GM12878 (cell line): ENCODE measurements around the gene PARP16. TPM values are rescaled to one million over a fixed set of nuclear protein-coding genes. Genes with fewer than 3 reads are reported as not detected.

Experiments
- ATAC-seq: fragments of 200-7000 bp; cut with Tn5 transposase; 3 replicates; pipeline ENCODE4 v1.9.1; 2020; ENCODE audit warnings: mild to moderate bottlenecking, moderate library complexity
- BruUV-seq: library from RNA; stranded (reverse); fragments of 400-500 nt; replicated peaks from 2 replicates; lab custom pipeline; 2021; lab: Mats Ljungman, UMichigan
- CTCF ChIA-PET: fragments of 300-600 bp; sonication (Branson Sonifier 250); formaldehyde crosslinking; extraction: SDS; loops from one replicate; lab custom pipeline; 2021; ENCODE audit warnings: inconsistent platforms; lab: Yijun Ruan, JAX
- POLR2A ChIA-PET: fragments of 350-600 bp; formaldehyde crosslinking; extraction: SDS; loops from one replicate; lab custom pipeline; 2021; ENCODE audit warnings: inconsistent platforms; lab: Charles Lee
- RAD21 ChIA-PET: fragments of 300-600 bp; sonication (Branson Sonifier 250); formaldehyde crosslinking; loops from one replicate; lab custom pipeline; 2023; ENCODE audit warnings: antibody characterized with exemption; ENCODE audit not compliant: unreplicated experiment; lab: Charles Lee
- SMC1A ChIA-PET: fragments of 300-600 bp; sonication (Branson Sonifier 250); formaldehyde crosslinking; loops from one replicate; lab custom pipeline; 2023; ENCODE audit not compliant: unreplicated experiment, uncharacterized antibody; lab: Charles Lee
- DNase-seq: peaks from one replicate; pipeline ENCODE4 v3.0.0-alpha.2; 2011; ENCODE audit warnings: low read depth, low spot score
- FAIRE-seq: peaks from 3 replicates; lab custom pipeline; 2011; peaks lifted over from hg19 to GRCh38; lab: Jason Lieb, UNC
- H2AFZ ChIP-seq: 2 replicates; pipeline ENCODE4 v1.6.0; 2011; ENCODE audit warnings: low read depth, low read length, control low read depth; ENCODE audit not compliant: control insufficient read depth
- H3K27ac ChIP-seq: 2 replicates; pipeline ENCODE4 v1.5.1; 2011; ENCODE audit warnings: control low read depth; ENCODE audit not compliant: control insufficient read depth, insufficient read depth
- H3K27me3 ChIP-seq, 2 experiments: replicated peaks in 1 of 2; 2 replicates each; pipeline versions ENCODE4 v1.6.0 to v1.6.1; 2011; ENCODE audit warnings: low read length in 1 of 2; ENCODE audit not compliant: control insufficient read depth in 2 of 2, insufficient read depth in 2 of 2
- H3K36me3 ChIP-seq, 2 experiments: 2 replicates each; pipeline ENCODE4 v1.5.1; 2011; ENCODE audit warnings: low read length in 1 of 2; ENCODE audit not compliant: control insufficient read depth in 2 of 2, insufficient read depth in 2 of 2
- H3K4me1 ChIP-seq: 2 replicates; pipeline ENCODE4 v1.6.1; 2011; ENCODE audit warnings: mild to moderate bottlenecking, low read length, moderate library complexity, mixed read lengths; ENCODE audit not compliant: control insufficient read depth, insufficient read depth
- H3K4me2 ChIP-seq: 2 replicates; pipeline ENCODE4 v1.6.0; 2011; ENCODE audit warnings: control low read depth; ENCODE audit not compliant: control insufficient read depth, insufficient read depth
- H3K4me3 ChIP-seq: fragments of 200-600 bp; sonication (generic); 2 replicates; pipeline ENCODE4 v1.5.1; 2016
- H3K79me2 ChIP-seq: 2 replicates; pipeline ENCODE4 v1.6.0; 2011; ENCODE audit warnings: low read length; ENCODE audit not compliant: control insufficient read depth, insufficient read depth
- H3K9ac ChIP-seq: 2 replicates; pipeline ENCODE4 v1.8.0; 2011; ENCODE audit warnings: low read length, control low read depth, mixed read lengths; ENCODE audit not compliant: control insufficient read depth, insufficient read depth
- H3K9me3 ChIP-seq: replicated peaks from 3 replicates; pipeline ENCODE4 v1.5.1; 2011; ENCODE audit warnings: mild to moderate bottlenecking, low read length; ENCODE audit not compliant: control insufficient read depth, insufficient read depth
- H4K20me1 ChIP-seq: 2 replicates; pipeline ENCODE4 v1.6.0; 2011; ENCODE audit not compliant: control insufficient read depth, insufficient read depth
- HDAC2 ChIP-seq: fragments of 200-600 bp; sonication (generic); IDR thresholded peaks from 2 replicates; pipeline ENCODE4 v1.6.1; 2017
- HSF1 ChIP-seq: fragments of 150-350 bp; IDR thresholded peaks from 2 replicates; pipeline ENCODE4 v1.6.1; 2014; ENCODE audit warnings: mild to moderate bottlenecking, low read depth, low read length
- ZNF384 ChIP-seq: IDR thresholded peaks from 2 replicates; pipeline ENCODE4 v1.6.1; 2012; ENCODE audit warnings: low read depth, mild to moderate bottlenecking, low read length, improper control_type of control experiment, borderline replicate concordance
- WGBS: methylation state at CpG from one replicate; pipeline ENCODE4 v1.1.6; 2016; ENCODE audit warnings: low lambda C conversion rate; ENCODE audit not compliant: insufficient replicate concordance, insufficient coverage; ENCODE audit errors: missing lambda C conversion rate; 5-methylcytosine and 5-hydroxymethylcytosine counted together
- in situ Hi-C: fragments of 300-500 bp; cut with MboI; formaldehyde crosslinking; loops from 9 replicates; pipeline ENCODE4 v1.14.3; 2018; ENCODE audit warnings: mixed read lengths
- intact Hi-C: fragments of 100-400 bp; cut with micrococcal nuclease; formaldehyde crosslinking; loops from one replicate; pipeline ENCODE4 v1.14.2; 2022; ENCODE audit not compliant: unreplicated experiment
- polyA plus RNA-seq, 11 experiments: library from polyadenylated mRNA; depleted of rRNA in 4 of 11; unstranded in 6 of 11; stranded (reverse) in 5 of 11; fragments of >200 nt; fragmentation: Nextera tagmentation in 4 of 11; fragmentation: Illumina TruSeq in 1 of 11; extraction: Ambion mirVana in 4 of 11; extraction: Trizol in 1 of 11; gene quantifications; 1 replicate in 1 of 11; 2 replicates in 10 of 11; pipeline versions ENCODE4 v1.2.1 to v1.2.3, GENCODE V29; 2011 to 2016; ENCODE audit warnings: inconsistent platforms in 2 of 11, missing spikeins in 2 of 11, low read depth in 1 of 11
- total RNA-seq, 4 experiments: library from RNA; depleted of rRNA in 3 of 4; stranded (reverse); fragments of >200 nt in 3 of 4; fragmentation: Illumina TruSeq in 1 of 4; extraction: Trizol in 1 of 4; gene quantifications; 2 replicates each; pipeline versions ENCODE4 v1.2.1 to v1.2.3, GENCODE V29; 2013 to 2021

The PARP16 gene
- total and polyA plus RNA-seq, 10 of the 15 experiments (the other 5 are each of a cell fraction or from before 2014, with no cell fraction given), result 4.9 to 15.7 (median 9.9) TPM

GRCh38 chr15:65328506-65329287 is 42.0 kb upstream of the PARP16 start:
- intact Hi-C loops (no loop called here), in situ Hi-C loops (no loop called here)
- no peak for FAIRE-seq
- ChIA-PET CTCF (interaction anchor here (1.4 kb wide), 1 partner anchor 56 kb away, joined by 5 read pairs; no protein-coding TSS in a partner anchor), SMC1A (no interaction called here), RAD21 (no interaction called here), POLR2A (no interaction called here)
- Histone ChIP-seq H3K9me3 (no peaks in the 10 kb centered on the region), H3K27me3 (no peaks in the 10 kb centered on the region; a peak in 1 of 4 replicates), H3K4me2 (no peak overlapping the region), H2AFZ (no peak overlapping the region), H3K36me3 (no peaks in the 10 kb centered on the region), H3K27ac (no peak overlapping the region), H3K4me1 (no peaks in the 10 kb centered on the region), H4K20me1 (no peaks in the 10 kb centered on the region), H3K79me2 (no peaks in the 10 kb centered on the region), H3K4me3 (no peak overlapping the region), H3K9ac (no peak overlapping the region)
- no peak for ATAC-seq
- TF ChIP-seq HSF1 (no peak), ZNF384 (no peak), HDAC2 (no peak)
- WGBS, result 52% methylated on average over 21 of the region's 21 CpGs
- no TSS peak for BruUV-seq
- no peak for DNase-seq
